Neural progenitor cell (in vitro differentiated cells): ENCODE measurements around the gene PHF12.

Experiments used
- EZH2 ChIP-seq: fragments of 200-600 bp; sonication (generic); IDR thresholded peaks from 2 replicates; pipeline ENCODE4 v1.6.1; 2017; ENCODE audit warnings: antibody characterized with exemption, mild to moderate bottlenecking, moderate library complexity
- EZH2phosphoT487 ChIP-seq: fragments of 200-600 bp; sonication (generic); IDR thresholded peaks from 2 replicates; pipeline ENCODE4 v1.6.1; 2017; ENCODE audit warnings: antibody characterized with exemption
- TF ChIP-seq, protein P1 (sequence below): fragments of 200-600 bp; sonication (generic); IDR thresholded peaks from 2 replicates; pipeline ENCODE4 v1.5.1; 2017; ENCODE audit warnings: antibody characterized with exemption, mild to moderate bottlenecking

- TF ChIP-seq, protein P1, sequence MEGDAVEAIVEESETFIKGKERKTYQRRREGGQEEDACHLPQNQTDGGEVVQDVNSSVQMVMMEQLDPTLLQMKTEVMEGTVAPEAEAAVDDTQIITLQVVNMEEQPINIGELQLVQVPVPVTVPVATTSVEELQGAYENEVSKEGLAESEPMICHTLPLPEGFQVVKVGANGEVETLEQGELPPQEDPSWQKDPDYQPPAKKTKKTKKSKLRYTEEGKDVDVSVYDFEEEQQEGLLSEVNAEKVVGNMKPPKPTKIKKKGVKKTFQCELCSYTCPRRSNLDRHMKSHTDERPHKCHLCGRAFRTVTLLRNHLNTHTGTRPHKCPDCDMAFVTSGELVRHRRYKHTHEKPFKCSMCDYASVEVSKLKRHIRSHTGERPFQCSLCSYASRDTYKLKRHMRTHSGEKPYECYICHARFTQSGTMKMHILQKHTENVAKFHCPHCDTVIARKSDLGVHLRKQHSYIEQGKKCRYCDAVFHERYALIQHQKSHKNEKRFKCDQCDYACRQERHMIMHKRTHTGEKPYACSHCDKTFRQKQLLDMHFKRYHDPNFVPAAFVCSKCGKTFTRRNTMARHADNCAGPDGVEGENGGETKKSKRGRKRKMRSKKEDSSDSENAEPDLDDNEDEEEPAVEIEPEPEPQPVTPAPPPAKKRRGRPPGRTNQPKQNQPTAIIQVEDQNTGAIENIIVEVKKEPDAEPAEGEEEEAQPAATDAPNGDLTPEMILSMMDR: no peak
- TF ChIP-seq EZH2 (no peak), EZH2phosphoT487 (no peak)
Observed at GRCh38 chr17:28860363-28860808, 90.9 kb downstream of the PHF12 start.
